ENCODE data around the gene CDKAL1.

GRCh38 chr6:21109391-21110178 is 575.3 kb downstream of the CDKAL1 start:
- TF ChIP-seq CTCF (IDR thresholded peaks at IDR 0.05; ENCODE audit: borderline replicate concordance, extremely low read depth, low read length, poor library complexity, severe bottlenecking) (no peak), EZH2 (IDR thresholded peaks at IDR 0.05; ENCODE audit: borderline replicate concordance, low read depth, low read length, severe bottlenecking) (no peak)

Measured in DND-41 (cell line).